HG03139 (cell line): Measurements from ENCODE around the gene PIK3R1.

ENCODE experiments used
- ATAC-seq: cut with Tn5 transposase; IDR thresholded peaks from one replicate; pipeline ENCODE4 v1.9.1; 2021; ENCODE audit not compliant: unreplicated experiment

PIK3R1 gene

DNA sequence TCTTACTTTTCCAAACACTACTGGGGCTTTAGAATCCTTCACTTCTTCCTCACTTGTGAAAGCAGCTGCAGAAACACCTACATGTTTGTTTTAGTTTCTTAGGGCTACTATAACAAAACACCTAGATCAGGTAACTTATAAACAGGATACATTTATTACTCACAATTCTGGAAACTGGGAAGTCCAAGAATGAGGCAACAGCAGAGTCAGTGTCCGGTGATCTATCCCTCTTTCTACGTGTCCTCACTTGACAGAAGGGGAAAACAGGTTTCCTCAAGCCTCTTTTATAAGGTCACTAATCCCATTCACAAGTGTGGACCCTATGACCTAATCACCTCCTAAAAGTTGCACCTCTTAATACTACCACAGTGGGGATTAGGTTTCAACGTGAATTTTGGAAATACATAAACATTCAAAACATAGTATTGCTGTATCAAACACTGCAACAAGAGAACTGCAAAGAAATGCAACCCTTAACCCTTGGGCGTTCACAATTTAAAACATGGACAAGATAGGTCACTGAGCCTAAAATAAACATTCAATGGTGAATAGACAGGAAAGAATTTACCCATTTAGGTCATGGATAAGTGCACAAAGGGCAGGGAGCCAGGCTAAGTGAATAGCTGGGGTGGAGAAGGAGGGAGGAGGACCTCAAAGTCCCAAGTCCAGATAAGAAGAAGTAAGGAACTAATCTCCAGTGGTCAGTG is 104.3 kb downstream of the PIK3R1 start:
- ATAC-seq, result no peak

- ATAC-seq, result no peak
These were observed 104.9 kb downstream of the PIK3R1 start for GRCh38 chr5:68320413-68320986.

DNA sequence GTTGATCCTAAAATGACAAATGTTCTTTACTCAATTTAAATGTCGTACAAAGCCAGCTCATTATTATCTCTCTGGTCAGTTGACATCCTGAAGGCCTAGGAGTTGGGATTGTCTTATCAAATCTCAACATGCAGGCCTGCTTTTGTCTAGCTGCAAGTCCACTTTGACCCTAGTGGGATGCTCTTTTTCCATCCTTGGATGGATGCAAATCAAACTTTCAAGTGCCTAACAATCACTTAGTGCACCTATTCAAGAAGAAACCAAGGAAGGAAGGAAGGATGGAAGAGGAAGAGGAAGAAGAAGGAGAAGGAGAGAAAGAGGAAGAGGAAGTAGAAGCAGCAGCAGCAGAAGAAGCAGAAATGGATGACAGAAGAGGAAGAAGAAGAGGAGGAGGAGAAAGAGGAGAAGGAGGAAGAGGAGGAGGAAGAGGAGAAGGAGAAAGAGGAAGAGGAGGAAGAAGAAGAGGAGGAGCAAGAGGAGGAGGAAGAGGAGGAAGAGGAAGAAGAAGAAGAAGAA is 109.6 kb downstream of the PIK3R1 start:
- no peak for ATAC-seq

- no peak for ATAC-seq
These were observed 114.1 kb downstream of the PIK3R1 start for GRCh38 chr5:68329554-68330255.

DNA sequence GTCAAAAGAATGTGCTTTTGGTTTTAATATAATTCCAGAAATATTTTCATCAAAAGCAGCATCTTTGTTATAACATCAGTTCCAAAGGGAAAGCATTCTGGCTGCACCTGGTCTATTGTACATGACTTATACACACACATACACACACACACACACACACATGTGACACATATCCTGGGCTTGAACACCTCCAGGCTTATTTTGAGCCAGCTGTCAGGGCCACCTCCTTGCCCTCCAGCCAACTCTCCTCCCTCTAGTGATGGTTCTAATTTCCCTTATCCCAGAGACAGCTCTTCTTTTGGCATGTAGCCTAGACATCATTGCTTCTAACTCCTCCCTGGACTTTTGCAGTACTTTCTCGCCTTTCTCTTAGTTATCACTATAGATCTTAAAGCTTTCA is 115.0 kb downstream of the PIK3R1 start:
- ATAC-seq, result no peak

- no peak for ATAC-seq
These were observed 115.9 kb downstream of the PIK3R1 start for GRCh38 chr5:68331192-68332079.

DNA sequence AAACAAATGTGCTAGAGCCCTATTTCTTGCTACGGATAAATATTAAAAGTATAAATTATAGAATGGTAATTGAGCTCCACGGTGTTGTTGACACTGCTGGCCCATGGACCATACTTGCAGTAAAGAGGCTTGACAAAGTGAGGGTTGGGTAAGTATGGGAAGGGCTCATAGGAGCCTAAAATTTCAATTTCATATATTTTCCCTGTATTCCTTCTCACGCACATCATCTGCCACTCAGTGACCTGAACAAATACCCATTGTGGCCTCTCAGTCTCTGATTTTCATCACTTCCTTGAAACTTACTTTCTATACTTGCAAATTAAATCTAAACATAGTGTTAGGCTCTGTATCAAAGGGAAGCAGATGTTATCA is 116.5 kb downstream of the PIK3R1 start:
- no peak for ATAC-seq

DNA sequence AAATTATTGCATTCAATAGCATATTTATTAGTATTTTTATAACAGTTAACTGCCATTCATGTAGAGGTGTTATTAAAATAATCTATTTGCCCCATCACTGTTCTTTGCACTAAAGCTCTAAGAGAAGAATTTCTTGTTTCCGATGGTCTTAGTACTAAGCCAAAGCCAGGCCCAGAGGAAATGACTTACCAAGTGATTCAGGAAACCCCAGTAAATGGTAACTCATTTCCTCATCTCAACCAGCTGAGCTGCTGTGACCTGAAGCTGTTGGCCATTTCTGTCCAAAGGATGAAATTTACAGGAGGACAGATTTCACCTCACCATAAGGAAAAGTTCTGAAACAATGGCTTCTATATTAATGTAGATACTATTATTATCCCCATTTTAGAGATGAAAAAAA is 117.0 kb downstream of the PIK3R1 start:
- no peak for ATAC-seq

GRCh38 chr5:68333649-68334552 is 118.3 kb downstream of the PIK3R1 start:
- ATAC-seq, result no peak

- no peak for ATAC-seq
These were observed 119.0 kb downstream of the PIK3R1 start for GRCh38 chr5:68334553-68334886.

DNA sequence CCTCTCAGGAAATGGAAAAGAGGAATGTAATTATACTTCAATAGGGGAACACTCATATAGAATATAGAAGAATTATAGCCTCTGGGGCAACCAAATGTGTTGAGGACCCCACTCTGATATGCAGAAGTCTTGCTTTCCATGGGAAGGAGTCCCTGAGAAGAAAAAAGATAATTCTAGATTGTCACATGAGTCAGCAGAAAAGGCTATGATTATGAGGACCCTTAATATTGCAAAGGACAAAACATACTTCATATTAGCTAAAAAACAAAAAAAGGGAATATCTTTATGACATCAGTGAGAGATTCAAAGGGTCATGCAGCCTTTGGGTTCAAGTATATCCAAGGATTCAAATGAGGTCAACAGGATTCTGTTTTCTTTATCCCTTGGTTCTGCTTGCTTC is 119.5 kb downstream of the PIK3R1 start:
- ATAC-seq, result no peak

- no peak for ATAC-seq
These were observed 120.6 kb downstream of the PIK3R1 start for GRCh38 chr5:68336200-68336599.

DNA sequence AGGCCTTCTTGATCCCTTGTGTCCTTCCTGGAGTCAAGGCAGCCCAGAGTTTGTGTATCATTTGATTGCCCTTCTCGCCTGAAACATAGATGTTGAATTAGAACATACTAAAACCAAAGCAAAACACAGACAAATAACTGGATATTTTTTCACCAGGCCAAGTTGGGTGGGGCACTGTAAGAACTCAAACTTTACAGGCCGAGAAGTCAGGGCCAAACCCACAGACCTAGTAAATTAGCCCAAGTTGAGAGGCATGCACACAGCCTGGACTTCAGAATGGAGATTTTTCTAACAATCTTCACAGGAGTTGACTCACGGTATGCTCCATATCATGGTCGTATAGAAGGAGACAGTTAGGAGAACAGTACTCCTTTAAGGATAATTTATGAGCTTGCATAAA is 121.7 kb downstream of the PIK3R1 start:
- no peak for ATAC-seq

DNA sequence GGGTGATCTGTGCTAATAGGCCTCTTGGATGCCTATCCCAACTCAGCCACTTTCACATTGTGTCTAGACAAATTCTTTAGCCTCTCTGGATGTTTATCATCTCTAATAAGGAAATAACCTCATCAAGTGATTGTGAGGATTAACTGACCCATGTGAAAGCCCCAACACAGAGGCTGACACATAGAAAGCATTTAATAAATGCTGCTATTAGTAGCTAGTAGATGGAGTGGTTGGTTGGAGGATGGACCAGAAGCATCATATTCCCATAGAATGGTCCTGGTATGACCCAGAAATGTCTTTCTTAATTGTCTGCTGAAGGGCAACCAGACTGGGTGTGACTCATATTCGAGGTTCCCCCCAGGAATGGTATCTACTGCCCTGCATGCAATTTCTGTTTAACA is 124.4 kb downstream of the PIK3R1 start:
- ATAC-seq, result no peak

- ATAC-seq, result no peak
These were observed 125.5 kb downstream of the PIK3R1 start for GRCh38 chr5:68341006-68341405.

GRCh38 chr5:68342693-68343092 is 127.1 kb downstream of the PIK3R1 start:
- ATAC-seq, result no peak

- peak; percentile 57 for ATAC-seq
These were observed 127.9 kb downstream of the PIK3R1 start for GRCh38 chr5:68343421-68343826.

DNA sequence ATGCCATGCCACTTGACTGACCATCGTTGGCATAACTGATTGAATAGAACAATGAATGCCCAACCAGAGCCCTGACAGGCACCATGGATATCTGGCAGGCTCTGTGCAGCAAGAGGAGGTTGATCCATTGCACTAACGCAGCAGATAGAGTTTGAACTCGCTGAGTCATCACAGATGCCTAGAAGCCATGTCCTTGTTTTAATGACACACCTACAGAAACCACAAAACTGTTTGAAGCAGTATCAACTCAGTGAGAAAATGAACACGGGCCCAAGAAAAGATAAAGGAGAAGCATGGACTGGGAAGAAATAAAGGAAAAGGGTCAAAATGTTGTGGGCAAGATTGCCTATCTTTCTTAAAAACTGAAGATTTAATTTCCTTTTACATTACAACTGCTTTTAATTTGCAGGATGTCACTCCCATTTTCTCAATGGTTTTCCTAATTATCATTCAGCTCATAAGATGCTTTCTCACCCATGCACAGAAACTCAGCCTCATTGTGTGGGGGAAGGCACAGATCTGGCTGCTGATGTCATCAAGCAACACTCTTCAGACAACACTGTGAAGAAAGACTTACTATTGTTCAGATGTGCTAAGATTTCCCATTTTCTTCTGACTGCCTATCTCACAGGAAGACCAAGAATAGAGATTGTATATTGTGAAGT is 129.0 kb downstream of the PIK3R1 start:
- ATAC-seq, result no peak

GRCh38 chr5:68345171-68345570 is 129.6 kb downstream of the PIK3R1 start:
- ATAC-seq, result no peak

GRCh38 chr5:68345582-68345981 is 130.0 kb downstream of the PIK3R1 start:
- ATAC-seq, result no peak
